ENCODE results near the gene KCNH5.

The KCNH5 gene

GRCh38 chr14:62819931-62820330, 225.3 kb downstream of the KCNH5 start:
- H3K36me3 ChIP-seq (replicated peaks; ENCODE audit: insufficient read depth, low read length), result no peaks in the 10 kb centered on the region
- no peak overlapping the region for H3K4me3 ChIP-seq (ENCODE audit: low read length)
- TF ChIP-seq EZH2phosphoT487 (IDR thresholded peaks at IDR 0.05; ENCODE audit: low read length) (no peak), CTCF (IDR thresholded peaks at IDR 0.05; ENCODE audit: low read length) (no peak), EZH2 (optimal IDR thresholded peaks at IDR 0.05; ENCODE audit: low read depth, low read length) (no peak)
- no peak overlapping the region for H3K4me2 ChIP-seq (ENCODE audit: low read depth, low read length)
- H3K9me2 ChIP-seq (replicated peaks; ENCODE audit: insufficient read depth, low read length), result no peaks in the 10 kb centered on the region
- no peak overlapping the region for H2AFZ ChIP-seq (ENCODE audit: low read length)
- DNase-seq, result no peak
- no peaks in the 10 kb centered on the region for H4K20me1 ChIP-seq (ENCODE audit: insufficient read depth, low read length)
- no peak overlapping the region for H3K27ac ChIP-seq (ENCODE audit: low read length)
- no peaks in the 10 kb centered on the region for H3K4me1 ChIP-seq (ENCODE audit: low read length)
- no peaks in the 10 kb centered on the region for H3K9me3 ChIP-seq (replicated peaks; ENCODE audit: insufficient read depth, low read length)
- no peaks in the 10 kb centered on the region for H3F3A ChIP-seq (ENCODE audit: insufficient read depth, low read length)
- H3K9ac ChIP-seq (ENCODE audit: low read length), result no peak overlapping the region
- no peaks in the 10 kb centered on the region for H3K27me3 ChIP-seq (replicated peaks; ENCODE audit: insufficient read depth, low read length)
- H3K79me2 ChIP-seq (ENCODE audit: low read length), result no peaks in the 10 kb centered on the region

GRCh38 chr14:62807636-62808035, 237.6 kb downstream of the KCNH5 start:
- H3K4me3 ChIP-seq (ENCODE audit: low read length), result no peak overlapping the region
- no peaks in the 10 kb centered on the region for H3K79me2 ChIP-seq (ENCODE audit: low read length)
- TF ChIP-seq CTCF (IDR thresholded peaks at IDR 0.05; ENCODE audit: low read length) (no peak), EZH2 (optimal IDR thresholded peaks at IDR 0.05; ENCODE audit: low read depth, low read length) (no peak), EZH2phosphoT487 (IDR thresholded peaks at IDR 0.05; ENCODE audit: low read length) (no peak)
- H3K27me3 ChIP-seq (replicated peaks; ENCODE audit: insufficient read depth, low read length), result no peaks in the 10 kb centered on the region
- H4K20me1 ChIP-seq (ENCODE audit: insufficient read depth, low read length), result no peaks in the 10 kb centered on the region
- no peaks in the 10 kb centered on the region for H3K36me3 ChIP-seq (replicated peaks; ENCODE audit: insufficient read depth, low read length)
- H3K27ac ChIP-seq (ENCODE audit: low read length), result no peak overlapping the region
- no peak overlapping the region for H3K4me2 ChIP-seq (ENCODE audit: low read depth, low read length)
- no peaks in the 10 kb centered on the region for H3F3A ChIP-seq (ENCODE audit: insufficient read depth, low read length)
- no peak overlapping the region for H2AFZ ChIP-seq (ENCODE audit: low read length)
- H3K9me2 ChIP-seq (replicated peaks; ENCODE audit: insufficient read depth, low read length), result no peaks in the 10 kb centered on the region
- no peaks in the 10 kb centered on the region for H3K4me1 ChIP-seq (ENCODE audit: low read length)
- no peaks in the 10 kb centered on the region for H3K9me3 ChIP-seq (replicated peaks; ENCODE audit: insufficient read depth, low read length)
- DNase-seq, result no peak
- H3K9ac ChIP-seq (ENCODE audit: low read length), result no peak overlapping the region

GRCh38 chr14:62800577-62800976, 244.7 kb downstream of the KCNH5 start:
- H3K79me2 ChIP-seq (ENCODE audit: low read length), result no peaks in the 10 kb centered on the region
- no peaks in the 10 kb centered on the region for H3K36me3 ChIP-seq (replicated peaks; ENCODE audit: insufficient read depth, low read length)
- H3K4me2 ChIP-seq (ENCODE audit: low read depth, low read length), result no peak overlapping the region
- H2AFZ ChIP-seq (ENCODE audit: low read length), result no peak overlapping the region
- no peaks in the 10 kb centered on the region for H3F3A ChIP-seq (ENCODE audit: insufficient read depth, low read length)
- no peak overlapping the region for H3K4me3 ChIP-seq (ENCODE audit: low read length)
- no peaks in the 10 kb centered on the region for H3K9me2 ChIP-seq (replicated peaks; ENCODE audit: insufficient read depth, low read length)
- DNase-seq, result no peak
- no peaks in the 10 kb centered on the region for H3K4me1 ChIP-seq (ENCODE audit: low read length)
- no peak for TF ChIP-seq EZH2phosphoT487 (IDR thresholded peaks at IDR 0.05; ENCODE audit: low read length)
- no peak for TF ChIP-seq EZH2 (optimal IDR thresholded peaks at IDR 0.05; ENCODE audit: low read depth, low read length)
- no peak for TF ChIP-seq CTCF (IDR thresholded peaks at IDR 0.05; ENCODE audit: low read length)
- no peaks in the 10 kb centered on the region for H4K20me1 ChIP-seq (ENCODE audit: insufficient read depth, low read length)
- no peaks in the 10 kb centered on the region for H3K9me3 ChIP-seq (replicated peaks; ENCODE audit: insufficient read depth, low read length)
- no peaks in the 10 kb centered on the region for H3K27me3 ChIP-seq (replicated peaks; ENCODE audit: insufficient read depth, low read length)
- H3K9ac ChIP-seq (ENCODE audit: low read length), result no peak overlapping the region
- H3K27ac ChIP-seq (ENCODE audit: low read length), result no peak overlapping the region

Measured in MM.1S (cell line).